CD4-positive, alpha-beta T cell treated with Interleukin-21 for 1 hour (primary cell): ENCODE data around the gene STK39.

Experiments used
- DNase-seq: peaks from one replicate; pipeline ENCODE4 v3.0.0-alpha.2; 2020

Gene STK39

GRCh38 chr2:168181825-168182224 lies 65.6 kb downstream of the STK39 start:
- DNase-seq: no peak

DNA sequence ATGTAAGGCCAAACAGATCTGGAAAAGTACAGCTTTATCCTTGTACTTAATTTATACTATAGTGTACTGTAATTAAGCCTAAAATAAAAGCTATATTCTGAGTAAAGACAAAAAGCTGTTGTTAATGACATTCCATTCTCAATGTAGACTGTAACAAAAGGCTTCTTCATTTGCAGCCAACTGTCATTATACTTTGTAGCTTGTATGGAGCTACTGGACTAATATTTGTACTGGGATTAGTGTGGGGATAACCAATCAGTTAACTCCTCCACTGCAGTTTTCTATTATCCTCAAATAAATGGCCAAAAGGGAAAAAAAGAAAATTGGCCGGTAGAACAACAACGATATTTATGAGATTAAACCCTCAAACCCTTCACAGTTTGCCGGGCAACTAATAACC lies 66.5 kb downstream of the STK39 start:
- DNase-seq: no peak

GRCh38 chr2:168180483-168180882 lies 66.9 kb downstream of the STK39 start:
- DNase-seq: no peak

- no peak for DNase-seq
Measured at GRCh38 chr2:168179592-168179991, 67.8 kb downstream of the STK39 start.

GRCh38 chr2:168178520-168179324 lies 68.7 kb downstream of the STK39 start:
- DNase-seq: no peak

DNA sequence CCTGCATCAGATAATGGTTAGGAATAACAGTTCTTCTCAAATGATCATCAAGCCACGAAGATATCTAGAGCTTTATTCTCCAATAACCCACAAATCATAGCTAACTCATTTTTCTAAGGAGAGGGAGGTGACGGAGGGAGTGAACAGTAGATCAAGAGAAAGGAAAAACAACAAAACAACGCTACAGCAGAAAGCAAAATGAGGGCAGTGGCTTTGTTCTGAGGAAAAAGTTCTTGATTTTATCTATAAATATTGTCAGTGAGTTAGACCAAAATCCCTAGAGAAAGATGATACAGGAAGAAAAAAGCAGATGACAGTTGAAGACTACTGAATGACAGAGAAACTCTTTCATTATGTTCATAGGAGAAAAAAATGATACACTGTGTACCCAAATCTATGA lies 71.0 kb downstream of the STK39 start:
- DNase-seq: no peak

GRCh38 chr2:168175469-168175868 lies 71.9 kb downstream of the STK39 start:
- DNase-seq: no peak

- peak; percentile 52 for DNase-seq
Measured at GRCh38 chr2:168174756-168175155, 72.6 kb downstream of the STK39 start.

DNA sequence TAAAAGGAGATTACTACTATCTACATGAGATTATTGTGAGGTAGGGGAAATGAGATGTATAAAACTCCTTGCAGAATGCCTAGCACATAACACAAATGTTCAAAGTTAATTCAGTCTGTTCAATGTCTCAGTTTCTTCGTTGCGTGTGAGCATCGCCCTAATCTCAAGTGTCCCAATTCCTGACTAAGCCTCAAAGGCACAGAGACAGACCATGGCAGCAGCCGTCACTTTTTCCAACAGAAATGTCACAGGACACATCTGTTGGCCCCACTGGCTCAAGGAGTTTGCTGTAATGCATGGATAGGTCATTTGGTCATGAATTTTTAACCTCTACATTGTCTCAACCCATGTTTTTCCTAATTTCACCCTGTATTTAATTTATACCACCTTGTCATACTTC lies 75.3 kb downstream of the STK39 start:
- no peak for DNase-seq

DNA sequence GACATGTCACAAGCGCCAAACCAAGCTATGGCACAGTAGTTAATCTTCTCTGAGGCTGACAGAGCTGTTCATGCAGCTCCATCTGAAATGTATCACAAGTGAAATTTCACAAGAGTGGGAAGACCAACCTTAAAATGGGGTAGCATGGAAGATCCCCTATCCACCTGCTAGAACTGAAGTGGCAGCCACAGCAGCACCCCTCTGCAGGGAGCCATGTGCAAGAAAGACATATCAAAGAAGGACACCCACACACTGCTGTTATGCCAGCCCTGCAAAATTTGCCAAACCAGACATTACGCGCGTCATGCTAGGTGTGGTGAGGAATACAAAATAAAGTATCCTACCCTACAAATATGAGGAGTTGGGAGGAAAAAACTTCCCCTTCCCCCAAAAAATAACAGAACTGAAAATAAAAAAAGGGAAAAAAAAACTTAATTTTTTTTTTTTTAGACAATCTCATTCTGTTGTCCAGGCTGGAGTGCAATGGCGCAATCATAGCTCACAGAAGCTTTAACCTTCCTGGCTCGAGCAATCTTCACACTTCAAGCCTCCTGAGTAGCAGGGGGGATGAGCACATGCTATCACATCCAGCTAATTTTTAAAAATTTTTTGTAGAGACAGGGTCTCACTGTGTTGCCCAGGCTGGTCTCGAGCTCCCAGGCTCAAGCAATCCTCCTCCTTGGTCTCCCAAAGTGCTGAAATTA lies 76.2 kb downstream of the STK39 start:
- no peak for DNase-seq

GRCh38 chr2:168169097-168169745 lies 78.2 kb downstream of the STK39 start:
- DNase-seq: no peak

- DNase-seq: no peak
Measured at GRCh38 chr2:168167511-168168263, 79.7 kb downstream of the STK39 start.

- DNase-seq: no peak
Measured at GRCh38 chr2:168166902-168167510, 80.4 kb downstream of the STK39 start.

DNA sequence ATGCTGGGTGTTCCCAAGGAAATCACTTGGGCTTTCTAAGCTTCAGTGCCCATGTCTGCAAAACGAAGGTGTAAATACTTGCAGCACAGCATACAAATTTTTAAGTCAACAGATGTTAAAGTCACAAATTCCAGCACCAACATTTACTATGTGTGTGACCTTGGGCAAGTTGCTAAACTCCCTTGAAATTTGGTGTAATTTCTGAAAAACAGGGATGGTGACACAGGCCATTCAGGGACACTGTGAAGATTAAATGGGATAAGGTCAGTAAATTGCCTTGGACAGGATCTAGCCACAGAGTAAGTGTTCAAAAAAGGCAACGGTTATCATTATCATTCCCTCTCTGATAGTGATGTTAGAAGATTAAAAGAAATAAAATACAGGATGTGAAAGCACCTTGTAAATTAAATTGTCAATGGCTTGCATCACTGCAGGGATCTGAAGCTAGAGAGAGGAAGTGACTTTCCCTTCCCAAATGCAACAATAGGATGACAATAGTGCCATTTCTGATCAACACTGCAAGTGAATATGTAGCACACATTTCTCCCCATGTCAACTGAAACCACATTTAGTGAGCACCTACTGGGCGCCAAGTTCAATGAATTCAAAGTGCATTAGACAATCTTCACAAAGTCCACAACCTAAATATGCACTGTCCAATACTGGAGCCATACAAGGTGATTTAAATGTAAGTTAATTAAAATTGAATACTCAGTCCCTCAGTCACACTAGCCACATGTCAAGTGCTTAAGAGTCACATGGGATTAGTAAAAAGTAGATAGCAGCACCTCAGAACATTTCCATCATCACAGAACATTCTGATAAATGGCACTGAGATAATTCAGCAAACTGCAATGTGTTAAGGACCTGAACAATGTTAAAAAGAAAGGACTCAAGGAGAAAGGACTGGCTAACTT lies 81.2 kb downstream of the STK39 start:
- no peak for DNase-seq

GRCh38 chr2:168165397-168165796 lies 82.0 kb downstream of the STK39 start:
- DNase-seq: no peak

- peak; percentile 34 for DNase-seq
Measured at GRCh38 chr2:168160897-168161296, 86.5 kb downstream of the STK39 start.

DNA sequence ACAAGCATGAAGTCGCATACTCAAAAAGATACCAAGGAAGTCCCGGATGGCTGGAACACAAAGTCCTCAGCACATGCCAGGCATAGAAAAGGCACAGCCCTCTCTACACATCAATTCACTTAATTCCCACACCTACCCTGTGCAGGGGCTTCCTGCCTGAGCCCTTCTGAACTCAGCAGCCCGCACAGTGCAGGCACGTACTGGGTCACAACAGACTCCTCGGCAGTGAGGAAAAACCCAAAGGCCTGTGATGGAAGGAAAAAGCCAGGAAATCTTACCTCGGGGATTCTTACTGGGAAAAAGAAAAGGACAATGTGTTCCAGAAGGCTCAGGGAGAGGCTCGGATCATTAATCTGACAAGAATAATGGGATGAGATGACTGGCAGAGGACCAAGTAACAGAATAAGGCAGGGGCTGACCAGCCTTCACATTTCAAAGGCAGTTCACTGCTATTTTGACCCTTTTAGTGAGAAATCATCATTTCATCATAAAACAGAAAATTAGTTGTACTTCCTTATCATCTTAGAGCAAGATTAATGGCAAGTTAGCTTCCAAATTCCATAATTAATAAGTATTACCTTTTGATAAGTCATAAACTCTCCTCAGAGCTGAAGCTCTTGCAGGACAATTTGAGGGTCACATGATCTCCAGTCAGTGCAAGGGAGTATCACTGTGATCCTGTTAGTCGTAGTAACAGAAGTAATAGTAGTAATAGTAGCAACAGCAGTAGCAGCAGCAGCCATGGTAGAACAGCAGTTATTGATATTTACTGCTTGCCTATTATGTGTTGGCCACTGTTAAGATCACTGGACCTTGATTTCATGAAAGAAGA lies 87.4 kb downstream of the STK39 start:
- no peak for DNase-seq

DNA sequence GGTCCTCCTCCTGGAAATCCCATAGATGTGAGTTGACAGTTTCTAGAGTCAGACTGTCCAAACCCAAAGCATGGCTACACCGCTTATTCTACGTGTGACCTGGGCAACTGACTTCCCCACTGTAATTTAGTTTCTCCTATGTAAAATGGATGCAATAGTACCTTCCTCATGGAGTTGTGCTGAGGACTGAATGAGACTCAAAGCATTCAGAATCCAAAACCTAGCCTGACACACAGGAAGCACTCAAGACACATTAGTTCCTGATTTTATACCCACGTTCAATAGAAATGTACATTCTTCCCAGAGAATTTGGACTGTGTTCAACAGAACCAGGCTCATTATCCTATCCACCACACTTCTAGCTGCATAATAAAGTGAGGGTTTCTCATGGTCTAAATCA lies 88.8 kb downstream of the STK39 start:
- DNase-seq: no peak

DNA sequence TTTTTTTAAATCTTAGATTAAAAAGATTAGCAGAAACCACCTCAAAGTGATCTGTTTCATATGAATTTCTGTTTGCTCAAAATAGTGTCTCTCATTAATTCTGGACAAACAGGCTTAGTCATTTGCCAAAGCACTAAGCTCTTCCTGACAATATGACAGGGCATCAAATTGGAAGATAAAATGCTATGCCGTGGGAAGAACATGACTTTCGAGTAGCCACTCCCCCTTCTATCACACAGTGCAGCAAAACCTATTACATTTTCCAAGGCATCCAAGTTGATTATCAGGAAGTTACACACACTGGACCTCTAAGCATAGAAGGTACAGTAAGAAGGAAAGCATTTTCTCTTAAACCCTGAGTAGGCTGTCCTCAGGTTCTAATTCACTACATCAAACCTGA lies 89.5 kb downstream of the STK39 start:
- DNase-seq: no peak

- DNase-seq: no peak
Measured at GRCh38 chr2:168157070-168157469, 90.3 kb downstream of the STK39 start.

DNA sequence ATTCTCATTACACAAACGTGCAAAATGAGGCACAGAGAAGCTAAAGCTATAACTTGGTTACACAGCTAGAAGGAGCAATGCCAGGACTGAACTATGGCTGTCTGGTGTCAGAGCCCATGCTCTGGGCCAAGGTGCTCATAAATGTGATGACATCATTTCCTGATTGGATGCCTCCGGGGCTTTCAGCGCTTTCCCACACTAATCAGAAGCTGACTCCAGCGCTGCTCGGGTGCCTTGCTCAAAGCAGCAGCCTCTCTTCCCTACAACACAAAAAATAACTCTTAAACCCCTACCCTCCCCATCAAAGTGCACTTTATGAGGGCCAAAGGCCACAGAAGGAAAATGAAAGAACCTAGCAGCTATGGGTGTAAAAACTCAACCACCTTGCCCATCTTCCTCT lies 90.7 kb downstream of the STK39 start:
- DNase-seq: no peak
